OCI-LY7 (cell line): ENCODE data around the gene GAB1. TPM values are rescaled to one million over a fixed set of nuclear protein-coding genes. Genes with fewer than 3 reads are reported as not detected.

Experiments used
- BruUV-seq: library from RNA; stranded (reverse); fragments of 400-500 nt; replicated peaks from 2 replicates; lab custom pipeline; 2021; lab: Mats Ljungman, UMichigan
- CTCF ChIA-PET: fragments of 300-600 bp; sonication (Branson Sonifier 250); formaldehyde crosslinking; loops from one replicate; lab custom pipeline; 2022; ENCODE audit warnings: antibody characterized with exemption; ENCODE audit not compliant: unreplicated experiment; lab: Charles Lee
- POLR2A ChIA-PET: fragments of 300-600 bp; sonication (Branson Sonifier 250); formaldehyde crosslinking; loops from one replicate; lab custom pipeline; 2022; ENCODE audit warnings: antibody characterized with exemption; lab: Charles Lee
- DNase-seq: peaks from one replicate; pipeline ENCODE4 v3.0.0-alpha.2; 2015; ENCODE audit warnings: low spot score
- H2AFZ ChIP-seq: fragments of 200-600 bp; sonication (generic), shearing (Covaris generic); 2 replicates; pipeline ENCODE4 v1.6.1; 2014; ENCODE audit warnings: mild to moderate bottlenecking, antibody characterized with exemption, low read length, moderate library complexity
- H3K27ac ChIP-seq: fragments of 200-600 bp; sonication (generic); 2 replicates; pipeline ENCODE4 v1.5.1; 2014; ENCODE audit warnings: mixed run types, low read depth, mild to moderate bottlenecking, moderate library complexity, low read length, inconsistent platforms; ENCODE audit not compliant: poor library complexity, severe bottlenecking
- H3K36me3 ChIP-seq: fragments of 200-600 bp; sonication (generic); 2 replicates; pipeline ENCODE4 v1.6.1; 2014; ENCODE audit warnings: mild to moderate bottlenecking, antibody characterized with exemption, low read length, moderate library complexity, mixed read lengths; ENCODE audit not compliant: insufficient read depth
- H3K4me1 ChIP-seq: fragments of 200-600 bp; sonication (generic); 2 replicates; pipeline ENCODE4 v1.5.1; 2014; ENCODE audit warnings: mild to moderate bottlenecking, low read length; ENCODE audit not compliant: insufficient read depth, poor library complexity, severe bottlenecking
- H3K4me2 ChIP-seq: fragments of 200-600 bp; sonication (generic); 2 replicates; pipeline ENCODE4 v1.6.1; 2014; ENCODE audit warnings: mild to moderate bottlenecking, low read length
- H3K4me3 ChIP-seq: fragments of 200-600 bp; sonication (generic); 2 replicates; pipeline ENCODE4 v1.5.1; 2014; ENCODE audit warnings: mild to moderate bottlenecking, low read depth, low read length; ENCODE audit not compliant: poor library complexity, severe bottlenecking
- H3K79me2 ChIP-seq: fragments of 200-600 bp; sonication (generic); 2 replicates; pipeline ENCODE4 v1.6.1; 2016; ENCODE audit warnings: low read depth, mild to moderate bottlenecking, low read length, moderate library complexity, mixed read lengths; ENCODE audit not compliant: insufficient read depth
- H3K9me2 ChIP-seq: fragments of 200-600 bp; sonication (generic); 2 replicates; pipeline ENCODE4 v1.6.1; 2016; ENCODE audit warnings: mild to moderate bottlenecking, low read length, mixed read lengths; ENCODE audit not compliant: insufficient read depth
- H3K9me3 ChIP-seq: fragments of 200-600 bp; sonication (generic); 2 replicates; pipeline ENCODE4 v1.6.1; 2014; ENCODE audit warnings: mild to moderate bottlenecking, mixed run types, low read length, mixed read lengths
- H4K20me1 ChIP-seq: fragments of 200-600 bp; sonication (generic); 2 replicates; pipeline ENCODE4 v1.6.1; 2014; ENCODE audit warnings: mild to moderate bottlenecking, antibody characterized with exemption, low read length, moderate library complexity, mixed read lengths; ENCODE audit not compliant: insufficient read depth
- CTCF ChIP-seq: fragments of 200-600 bp; sonication (generic); conservative IDR thresholded peaks from 2 replicates; pipeline ENCODE4 v1.5.1; 2014; ENCODE audit warnings: mild to moderate bottlenecking, antibody characterized with exemption, low read length, moderate library complexity, mixed read lengths
- EZH2phosphoT487 ChIP-seq: fragments of 200-600 bp; sonication (generic); IDR thresholded peaks from 2 replicates; pipeline ENCODE4 v1.6.1; 2018; ENCODE audit warnings: low read depth, borderline replicate concordance, mild to moderate bottlenecking, mixed run types, antibody characterized with exemption, low read length, moderate library complexity, mixed read lengths
- intact Hi-C: fragments of 100-400 bp; cut with micrococcal nuclease; formaldehyde crosslinking; loops from one replicate; pipeline ENCODE4 v1.10.0; 2022; ENCODE audit not compliant: unreplicated experiment
- total RNA-seq, 2 experiments: library from RNA; depleted of rRNA in 1 of 2; stranded (reverse); fragments of >200 nt in 1 of 2; shearing (Covaris generic) in 1 of 2; gene quantifications; 2 replicates each; pipeline ENCODE4 v1.2.3, GENCODE V29; 2014 to 2022

Gene GAB1
- total RNA-seq, 2 experiments from 2014 or later: 42.6 to 99.3 TPM

- Histone ChIP-seq H3K4me2 (peak overlapping the region; percentile 51), H3K9me3 (no peaks in the 10 kb centered on the region), H3K79me2 (peaks cover 96% of the 10 kb centered on the region), H4K20me1 (no peaks in the 10 kb centered on the region), H2AFZ (no peak overlapping the region), H3K4me1 (peaks cover 99% of the 10 kb centered on the region), H3K27ac (peak overlapping the region; percentile 97), H3K9me2 (no peaks in the 10 kb centered on the region), H3K36me3 (peaks cover 41% of the 10 kb centered on the region), H3K4me3 (peak overlapping the region; percentile 12)
- peak; percentile 72 for DNase-seq
- ChIA-PET POLR2A (interaction anchor here (0.6 to 11.5 kb wide), 3 partner anchors 16 to 24 kb away, joined by 3 to 364 read pairs (median 3); no protein-coding TSS in a partner anchor), CTCF (no interaction called here)
- TF ChIP-seq CTCF: peak; percentile 97
- no peak for TF ChIP-seq EZH2phosphoT487
- intact Hi-C loops: loop anchor here (1.0 to 5.0 kb wide), 2 partner anchors 83 to 113 kb away; partner anchors contain the start of gene SMARCA5
- no TSS peak for BruUV-seq
Observed at GRCh38 chr4:143399113-143399949, 62.7 kb downstream of the GAB1 start.

- Histone ChIP-seq H3K79me2 (peaks cover 92% of the 10 kb centered on the region; the same call in 1 of the 2 replicates), H3K9me3 (no peaks in the 10 kb centered on the region), H3K27ac (peak overlapping the region; percentile 97), H3K4me3 (no peak overlapping the region), H3K4me1 (peaks cover 98% of the 10 kb centered on the region), H3K36me3 (peaks cover 35% of the 10 kb centered on the region), H3K9me2 (no peaks in the 10 kb centered on the region), H3K4me2 (no peak overlapping the region), H2AFZ (no peak overlapping the region), H4K20me1 (no peaks in the 10 kb centered on the region)
- no TSS peak for BruUV-seq
- intact Hi-C loops: loop anchor here (5.0 kb wide), 1 partner anchor 213 kb away; no protein-coding TSS in a partner anchor
- ChIA-PET POLR2A (interaction anchor here (0.7 to 5.3 kb wide), 16 partner anchors 8 to 125 kb away, joined by 3 to 152 read pairs (median 6); no protein-coding TSS in a partner anchor), CTCF (interaction anchor here (1.3 kb wide), 1 partner anchor 11 kb away, joined by 3 read pairs; no protein-coding TSS in a partner anchor)
- no peak for DNase-seq
- TF ChIP-seq CTCF: no peak
- TF ChIP-seq EZH2phosphoT487: no peak
Observed at GRCh38 chr4:143400082-143400481, 63.4 kb downstream of the GAB1 start.
